ENCODE measurements around the gene LIPH. TPM values are rescaled to one million over a fixed set of nuclear protein-coding genes. Genes with fewer than 3 reads are reported as not detected.
"Not testable (repeated sequence)": the region's sequence is repeated elsewhere in the genome, so short reads cannot be mapped to it uniquely, and the experiment has no call there.

The LIPH gene
- polyA plus RNA-seq = under 1 TPM; 0.38 to 0.97 (median 0.45) TPM

DNA sequence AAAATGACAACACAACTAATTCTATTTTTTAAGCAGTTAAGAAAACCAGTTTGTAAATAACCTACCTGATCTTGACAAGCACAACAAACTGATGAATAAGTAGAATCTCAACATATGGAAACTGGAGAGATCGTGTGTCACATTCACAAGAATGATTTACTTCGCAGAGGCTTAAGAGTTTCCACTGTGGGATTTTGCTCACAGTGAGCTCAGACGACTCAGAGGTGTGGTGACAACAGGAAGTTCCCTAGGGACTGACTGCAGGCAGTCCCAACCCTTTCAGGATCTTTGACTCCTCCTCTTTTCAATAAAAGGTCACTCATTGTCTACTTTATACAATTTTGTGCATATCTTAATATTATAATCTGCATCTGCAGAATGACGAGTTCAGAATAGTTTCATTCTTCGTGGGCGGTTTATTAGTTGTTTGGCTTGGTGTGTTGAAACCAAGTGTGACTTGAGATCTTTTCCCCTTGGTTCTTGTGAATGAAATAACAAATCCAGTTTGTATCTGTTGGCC lies at the start of gene LIPH:
LIPH (minus strand) TSS at position 231 of the 520 bp plus-strand sequence; CDS start at position 114, 117 bp downstream.
- DNase-seq = no peak
- peak within 1 kb of the TSS in 3 of 5 donors; percentile 3 to 64 (median 29) for H3K4me3 Mint-ChIP-seq
- H3K9me3 Mint-ChIP-seq = no peaks in the 10 kb centered on the region
- H3K4me1 Mint-ChIP-seq = peaks cover 6 to 9% of the 10 kb centered on the region in 2 donors
- H3K36me3 Mint-ChIP-seq = no peaks in the 10 kb centered on the region
- H3K27ac Mint-ChIP-seq = no peak within 1 kb of the TSS
- H3K27me3 Mint-ChIP-seq (ENCODE audit: low read depth in 3 of 3) = no peaks in the 10 kb centered on the region

DNA sequence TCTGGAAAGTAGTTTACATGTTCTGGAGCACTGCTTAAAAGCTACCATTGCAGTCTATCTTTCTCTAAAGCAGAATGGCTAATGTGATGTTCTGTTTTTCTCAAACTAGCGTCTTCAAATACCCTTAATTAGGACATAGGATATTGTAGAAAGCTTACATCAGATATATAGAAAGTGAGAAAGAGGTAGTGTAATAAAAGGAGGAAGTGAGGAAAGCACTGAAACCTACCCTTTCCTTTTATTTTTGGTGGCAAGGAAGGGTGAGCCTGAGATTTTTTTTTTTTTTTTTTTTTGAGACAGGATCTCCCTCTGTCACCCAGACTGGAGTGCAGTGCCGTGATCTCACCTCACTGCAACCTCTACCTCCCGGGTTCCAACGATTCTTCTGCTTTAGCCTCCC lies 43.1 kb upstream of the LIPH start:
- Mint-ChIP-seq H3K27ac (no peak overlapping the region), H3K36me3 (peaks cover 8 to 18% (median 12%) of the 10 kb centered on the region in 3 donors), H3K4me3 (no peak overlapping the region), H3K27me3 (ENCODE audit: low read depth in 3 of 3) (peaks cover 0 to 2% (median 0%) of the 10 kb centered on the region in 3 donors), H3K9me3 (no peaks in the 10 kb centered on the region), H3K4me1 (peaks cover 5 to 15% of the 10 kb centered on the region in 2 donors)
- no peak for DNase-seq

DNA sequence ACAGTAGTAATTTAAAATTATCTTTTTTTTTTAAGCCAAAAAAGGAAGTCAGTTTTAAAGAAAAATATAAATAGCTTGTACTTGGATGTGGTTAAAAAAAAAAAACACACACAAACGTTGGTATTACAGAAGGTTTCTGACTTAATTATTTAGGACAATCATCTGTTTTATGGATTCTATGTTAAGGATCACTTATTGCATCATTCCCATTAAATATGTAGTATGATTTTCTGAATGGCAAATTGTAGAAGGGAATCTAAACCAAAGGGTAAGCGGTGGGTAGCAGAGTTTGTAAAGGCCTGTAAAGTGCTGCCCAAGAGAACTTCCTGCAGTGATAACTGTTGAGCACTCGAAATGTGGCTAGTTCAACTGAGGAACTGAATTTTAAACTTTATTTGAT lies 41.7 kb upstream of the LIPH start:
- peaks cover 3 to 7% (median 6%) of the 10 kb centered on the region in 3 donors for H3K36me3 Mint-ChIP-seq
- H3K9me3 Mint-ChIP-seq = no peaks in the 10 kb centered on the region
- H3K4me3 Mint-ChIP-seq = no peak overlapping the region
- peaks cover 5 to 10% of the 10 kb centered on the region in 2 donors for H3K4me1 Mint-ChIP-seq
- no peak overlapping the region for H3K27ac Mint-ChIP-seq
- DNase-seq = no peak
- no peaks in the 10 kb centered on the region for H3K27me3 Mint-ChIP-seq (ENCODE audit: low read depth in 3 of 3)

DNA sequence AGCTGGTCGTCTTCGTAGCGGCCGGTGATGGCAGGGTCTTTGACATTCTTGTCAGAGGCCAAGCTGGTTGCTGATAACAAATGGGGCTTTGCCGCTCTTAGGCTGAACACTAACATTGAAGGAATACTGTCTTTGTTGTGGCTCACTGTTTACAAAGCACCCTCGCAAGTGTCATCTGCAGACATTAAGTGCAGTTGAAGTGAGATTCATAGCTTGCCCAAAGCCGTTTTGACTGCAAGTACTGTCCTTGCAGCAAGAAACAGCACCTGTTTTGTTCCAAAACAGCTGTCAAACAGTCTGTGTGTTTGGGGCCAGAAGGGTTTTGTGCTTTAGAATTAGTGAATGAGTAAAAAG lies 34.3 kb upstream of the LIPH start:
- Mint-ChIP-seq H3K9me3 (no peaks in the 10 kb centered on the region), H3K36me3 (no peaks in the 10 kb centered on the region), H3K4me1 (peaks cover 50 to 56% of the 10 kb centered on the region in 2 donors), H3K27me3 (ENCODE audit: low read depth in 3 of 3) (peaks cover 8 to 23% (median 12%) of the 10 kb centered on the region in 3 donors), H3K4me3 (peak overlapping the region; percentile 78 to 94 (median 85)), H3K27ac (peak overlapping the region; percentile 88 to 96 (median 93))
- no peak for DNase-seq

DNA sequence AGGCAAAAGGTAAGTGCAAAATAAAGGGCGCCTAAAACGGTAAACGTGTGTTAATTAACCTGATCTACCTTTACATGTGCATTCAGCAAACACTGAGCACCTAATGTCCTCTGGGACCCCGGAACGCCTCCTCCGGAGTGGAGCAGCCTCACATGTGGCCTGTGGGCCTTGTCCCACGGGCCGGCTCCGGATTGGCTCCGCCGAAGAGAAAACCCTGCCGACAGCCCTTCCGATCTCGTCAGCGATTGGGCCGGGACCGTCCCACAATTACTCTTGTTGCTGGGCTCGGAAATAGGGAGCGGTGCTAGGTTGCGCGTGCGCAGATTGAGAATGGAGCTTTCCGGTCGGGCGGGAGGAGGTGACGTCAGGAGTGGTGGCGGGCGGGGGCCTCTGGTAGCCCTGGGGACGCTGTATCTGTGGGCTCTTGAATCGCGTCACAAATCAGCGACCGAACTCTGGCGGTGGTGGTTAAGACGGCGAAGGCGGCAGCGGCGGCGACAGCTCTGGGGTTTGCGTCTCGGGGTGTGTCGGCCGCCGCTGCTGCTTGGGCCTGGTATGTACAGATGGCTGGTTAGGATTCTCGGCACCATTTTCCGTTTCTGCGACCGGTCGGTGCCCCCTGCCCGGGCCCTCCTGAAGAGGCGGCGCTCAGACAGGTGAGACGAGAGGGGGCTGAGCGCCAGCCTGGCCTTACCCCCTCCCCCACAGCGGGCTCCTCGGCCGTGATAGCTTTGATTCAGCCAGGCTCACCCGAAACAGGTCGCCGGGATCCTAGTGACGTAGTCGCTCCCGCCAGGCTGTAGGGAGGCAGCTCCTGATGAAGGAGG lies 33.7 kb upstream of the LIPH start, which contains the start of gene SENP2:
SENP2 (plus strand) TSS at position 437 of the 827 bp plus-strand sequence; CDS start at position 556, 119 bp downstream.
- H3K4me1 Mint-ChIP-seq = peaks cover 50 to 56% of the 10 kb centered on the region in 2 donors

DNA sequence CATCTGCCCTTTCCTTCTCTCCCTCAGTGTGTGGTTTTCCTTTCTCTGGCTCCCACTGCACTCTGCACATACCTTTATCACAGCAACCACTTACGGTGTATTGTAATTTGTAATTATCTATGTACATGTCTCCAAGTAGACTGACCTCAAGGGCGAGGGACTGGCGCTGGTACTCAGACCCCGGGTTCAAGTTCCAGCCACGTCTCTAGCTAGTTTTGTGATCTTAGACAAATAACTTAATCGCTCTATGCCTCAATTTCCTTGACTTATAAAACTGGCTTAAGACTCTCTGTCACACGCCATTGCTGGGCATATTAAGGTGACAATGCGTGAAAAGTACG lies 33.1 kb upstream of the LIPH start:
- H3K4me1 Mint-ChIP-seq = peaks cover 50 to 56% of the 10 kb centered on the region in 2 donors
- no peak for DNase-seq
- H3K36me3 Mint-ChIP-seq = no peaks in the 10 kb centered on the region
- no peaks in the 10 kb centered on the region for H3K9me3 Mint-ChIP-seq
- peak overlapping the region; percentile 78 to 94 (median 85) for H3K4me3 Mint-ChIP-seq
- H3K27ac Mint-ChIP-seq = peak overlapping the region; percentile 88 to 96 (median 93)
- peaks cover 10 to 23% (median 12%) of the 10 kb centered on the region in 3 donors for H3K27me3 Mint-ChIP-seq (ENCODE audit: low read depth in 3 of 3)

More for the DNA sequence above, 33.7 kb upstream of the LIPH start, which contains the start of gene SENP2:
- Mint-ChIP-seq H3K4me3 (peak within 1 kb of the TSS; percentile 78 to 94 (median 85)), H3K36me3 (no peaks in the 10 kb centered on the region), H3K9me3 (no peaks in the 10 kb centered on the region), H3K27me3 (ENCODE audit: low read depth in 3 of 3) (peaks cover 8 to 23% (median 12%) of the 10 kb centered on the region in 3 donors), H3K27ac (peak within 1 kb of the TSS; percentile 88 to 96 (median 93))
- DNase-seq = peak; percentile 100

DNA sequence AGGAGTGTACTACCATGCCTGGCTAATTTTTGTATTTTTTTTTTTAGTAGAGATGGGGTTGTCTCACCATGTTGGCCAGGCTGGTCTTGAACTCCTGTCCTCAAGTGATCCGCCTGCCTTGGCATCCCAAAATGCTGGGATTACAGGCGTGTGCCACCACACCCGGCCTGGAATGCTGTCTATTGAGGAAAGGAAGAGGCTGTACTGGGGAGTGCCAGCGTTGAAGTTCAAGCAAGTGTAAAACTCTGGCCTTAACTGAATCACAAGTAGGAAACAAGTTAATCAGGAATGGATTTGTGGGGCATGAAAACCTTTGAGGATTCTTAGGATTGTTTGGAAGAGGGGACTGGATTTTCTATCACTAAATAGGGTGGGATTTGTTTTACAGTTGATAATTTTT lies 32.3 kb upstream of the LIPH start:
- peaks cover 10 to 23% (median 12%) of the 10 kb centered on the region in 3 donors for H3K27me3 Mint-ChIP-seq (ENCODE audit: low read depth in 3 of 3)
- no peaks in the 10 kb centered on the region for H3K9me3 Mint-ChIP-seq
- peak overlapping the region; percentile 18 to 65 (median 49) for H3K4me3 Mint-ChIP-seq
- peaks cover 50 to 56% of the 10 kb centered on the region in 2 donors for H3K4me1 Mint-ChIP-seq
- no peak for DNase-seq
- no peaks in the 10 kb centered on the region for H3K36me3 Mint-ChIP-seq
- H3K27ac Mint-ChIP-seq = peak overlapping the region in 4 of 6 donors; percentile 7 to 87 (median 61)

DNA sequence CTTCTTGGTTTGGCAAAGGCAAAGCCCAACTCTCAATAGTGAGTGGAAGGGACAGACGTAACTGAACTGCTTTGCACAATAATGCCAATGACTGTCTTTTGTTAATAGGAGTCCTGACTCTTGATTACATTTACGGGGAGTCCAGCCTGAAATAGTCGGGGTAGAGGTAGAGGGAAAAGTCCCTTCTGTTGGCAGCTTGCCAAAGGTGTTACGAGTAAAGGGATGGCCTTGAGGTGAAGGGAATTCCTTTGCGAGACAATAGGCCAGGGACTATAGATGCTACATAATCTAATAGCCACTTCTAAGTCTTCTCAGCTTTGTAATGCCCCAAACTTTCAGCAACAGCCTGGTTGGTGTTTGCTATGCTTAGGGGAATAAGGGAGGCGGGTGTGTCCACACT lies 31.5 kb upstream of the LIPH start:
- DNase-seq = no peak
- Mint-ChIP-seq H3K36me3 (no peaks in the 10 kb centered on the region), H3K27me3 (ENCODE audit: low read depth in 3 of 3) (peaks cover 10 to 23% (median 12%) of the 10 kb centered on the region in 3 donors), H3K4me1 (peaks cover 50 to 54% of the 10 kb centered on the region in 2 donors), H3K27ac (peak overlapping the region in 5 of 6 donors; percentile 40 to 93 (median 76)), H3K4me3 (peak overlapping the region in 1 of 5 donors; percentile 70), H3K9me3 (no peaks in the 10 kb centered on the region)

DNA sequence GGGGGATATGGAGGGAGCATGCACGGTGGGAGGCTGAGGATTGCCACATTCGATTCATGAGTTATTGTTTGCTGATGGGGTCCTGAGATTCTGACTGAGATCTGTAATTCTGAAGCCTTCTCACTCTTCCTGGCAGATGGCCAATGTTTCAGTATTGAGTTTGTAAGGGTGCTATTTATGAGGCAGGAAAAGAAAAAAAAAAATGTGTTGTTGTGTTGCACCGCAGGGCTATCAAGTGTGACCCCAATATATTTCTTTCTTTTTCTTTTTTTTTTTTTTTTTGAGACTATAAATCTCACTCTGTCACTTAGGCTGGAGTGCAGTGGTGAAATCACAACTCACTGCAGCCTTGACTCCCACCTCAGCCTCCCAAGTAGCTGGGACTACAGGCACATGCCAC lies 30.5 kb upstream of the LIPH start:
- Mint-ChIP-seq H3K36me3 (no peaks in the 10 kb centered on the region), H3K27ac (peak overlapping the region; percentile 61 to 93 (median 76)), H3K9me3 (no peaks in the 10 kb centered on the region), H3K27me3 (ENCODE audit: low read depth in 3 of 3) (peaks cover 10 to 19% (median 12%) of the 10 kb centered on the region in 3 donors), H3K4me1 (peaks cover 44 to 46% of the 10 kb centered on the region in 2 donors), H3K4me3 (peak overlapping the region; percentile 49 to 70 (median 67))
- peak; percentile 80 to 88 (median 82) for DNase-seq

DNA sequence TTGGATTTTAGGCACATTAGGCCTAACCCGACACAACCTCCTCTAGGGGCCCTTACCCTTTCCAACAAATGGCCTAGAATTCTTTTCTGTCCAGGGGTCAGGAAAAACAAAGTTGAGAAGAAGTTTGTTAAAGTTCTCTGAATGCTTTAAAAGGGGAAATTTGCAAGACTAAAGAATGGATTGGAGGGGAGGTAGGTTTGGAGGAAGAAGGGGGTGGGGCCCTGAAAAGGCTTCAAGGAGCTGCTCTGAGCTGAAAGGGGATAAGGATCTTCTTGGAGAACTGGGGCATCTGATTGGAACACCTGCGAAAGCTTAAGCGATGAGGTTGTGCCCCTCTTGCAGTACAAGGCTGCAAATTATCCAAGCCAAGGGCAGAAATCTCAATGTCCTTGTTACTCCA lies 29.8 kb upstream of the LIPH start:
- DNase-seq = no peak
- peak overlapping the region; percentile 61 to 93 (median 76) for H3K27ac Mint-ChIP-seq
- H3K36me3 Mint-ChIP-seq = no peaks in the 10 kb centered on the region
- no peaks in the 10 kb centered on the region for H3K9me3 Mint-ChIP-seq
- H3K27me3 Mint-ChIP-seq (ENCODE audit: low read depth in 3 of 3) = peaks cover 10 to 19% (median 12%) of the 10 kb centered on the region in 3 donors
- peak overlapping the region in 3 of 5 donors; percentile 49 to 70 (median 67) for H3K4me3 Mint-ChIP-seq
- peaks cover 43 to 45% of the 10 kb centered on the region in 2 donors for H3K4me1 Mint-ChIP-seq

DNA sequence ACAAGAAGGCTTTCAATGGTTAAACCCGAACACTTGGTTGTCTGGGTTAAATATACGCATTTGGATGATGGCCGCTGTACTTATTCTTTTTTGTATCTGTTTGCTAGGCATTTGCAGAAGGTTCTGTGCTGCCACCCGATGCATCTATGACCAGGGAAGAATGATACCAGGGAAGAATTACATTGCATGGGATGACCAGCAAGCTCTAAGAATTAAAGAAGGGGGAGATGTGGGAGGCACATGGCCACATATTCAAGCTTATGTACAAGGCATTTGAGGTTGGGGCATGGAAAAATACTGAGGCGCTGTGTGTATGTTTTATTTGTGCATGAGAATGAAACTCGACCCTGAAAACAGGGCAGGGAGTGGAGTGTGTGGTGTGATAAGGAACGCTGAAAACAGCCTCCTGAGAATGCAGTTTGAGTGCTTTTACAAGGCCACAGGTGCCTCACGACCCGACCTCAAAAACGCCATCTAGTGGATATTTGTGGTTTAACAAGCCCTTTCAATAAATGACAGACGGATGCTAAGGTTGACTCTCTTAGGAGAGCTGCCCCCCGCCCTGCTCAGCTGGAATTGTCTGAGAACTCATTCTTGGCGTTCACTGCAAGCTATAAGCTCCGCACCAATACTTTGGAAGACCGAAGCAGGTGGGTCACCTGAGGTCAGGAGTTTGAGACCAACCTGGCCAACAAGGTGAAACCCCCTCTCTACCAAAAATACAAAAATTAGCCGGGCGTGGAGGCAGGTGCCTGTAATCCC lies 22.9 kb upstream of the LIPH start:
- H3K9me3 Mint-ChIP-seq = peaks cover 2 to 17% (median 10%) of the 10 kb centered on the region in 6 donors
- H3K27ac Mint-ChIP-seq = peak overlapping the region in 4 of 6 donors; percentile 8 to 46 (median 38)
- not testable (repeated sequence) for H3K27me3 Mint-ChIP-seq (ENCODE audit: low read depth in 3 of 3); H3K4me3 Mint-ChIP-seq; H3K36me3 Mint-ChIP-seq; H3K4me1 Mint-ChIP-seq
- peak; percentile 66 to 70 (median 68) for DNase-seq

DNA sequence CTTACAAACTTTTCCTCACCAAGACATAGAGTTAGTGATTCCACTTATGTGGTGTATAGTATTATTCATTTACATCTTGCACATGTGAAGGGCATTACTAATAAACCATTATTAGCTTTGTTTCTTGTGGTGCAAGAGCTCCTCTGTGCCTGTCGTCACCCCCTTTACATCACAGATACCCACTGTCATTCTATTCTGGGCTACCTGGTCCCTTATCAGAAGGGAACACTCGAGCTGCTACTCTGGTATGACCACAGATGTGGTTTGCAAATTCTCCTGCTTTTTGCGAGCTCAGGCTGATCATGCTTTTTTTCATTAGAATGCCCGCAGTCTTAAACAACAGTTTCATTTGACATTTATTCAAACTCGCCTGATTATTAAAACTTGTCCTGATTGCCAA lies 19.8 kb upstream of the LIPH start:
- DNase-seq = no peak
- Mint-ChIP-seq H3K27me3 (ENCODE audit: low read depth in 3 of 3) (peaks cover 0 to 3% (median 2%) of the 10 kb centered on the region in 3 donors), H3K4me3 (no peak overlapping the region), H3K4me1 (peaks cover 7 to 8% of the 10 kb centered on the region in 2 donors), H3K9me3 (peaks cover 5 to 21% (median 10%) of the 10 kb centered on the region in 6 donors), H3K36me3 (peaks cover 0 to 4% (median 4%) of the 10 kb centered on the region in 3 donors), H3K27ac (no peak overlapping the region)

DNA sequence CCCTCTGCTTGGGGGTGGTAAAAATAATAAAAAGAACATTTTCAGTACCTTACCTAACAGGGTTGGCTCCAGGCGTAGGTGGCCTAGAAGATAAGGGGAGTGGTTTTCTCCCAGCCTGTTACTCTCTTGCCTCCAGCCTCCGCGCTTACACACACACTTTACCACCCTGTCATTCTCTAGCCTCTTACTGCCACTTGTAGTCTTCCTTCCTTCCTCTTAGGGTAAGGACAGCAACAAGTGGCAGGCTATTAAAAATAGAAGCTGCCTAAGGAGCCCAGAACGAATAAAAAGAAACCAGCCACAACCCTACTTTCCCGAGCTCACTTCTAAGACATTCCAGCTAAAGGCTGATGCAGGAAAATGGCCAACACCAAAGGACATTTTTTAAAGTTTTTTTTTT lies 9.6 kb upstream of the LIPH start:
- Mint-ChIP-seq H3K4me3 (peak overlapping the region; percentile 52 to 76 (median 63)), H3K27ac (peak overlapping the region; percentile 51 to 92 (median 85)), H3K36me3 (no peaks in the 10 kb centered on the region), H3K9me3 (no peaks in the 10 kb centered on the region), H3K4me1 (peaks cover 29 to 30% of the 10 kb centered on the region in 2 donors), H3K27me3 (ENCODE audit: low read depth in 3 of 3) (peaks cover 3 to 7% (median 5%) of the 10 kb centered on the region in 3 donors)
- DNase-seq = no peak

All from immature natural killer cell (primary cell).